ENCODE results near the gene SRMS. TPM values are rescaled to one million over a fixed set of nuclear protein-coding genes. Genes with fewer than 3 reads are reported as not detected.

The SRMS gene
- polyA plus RNA-seq, 1 donor: not detected

DNA sequence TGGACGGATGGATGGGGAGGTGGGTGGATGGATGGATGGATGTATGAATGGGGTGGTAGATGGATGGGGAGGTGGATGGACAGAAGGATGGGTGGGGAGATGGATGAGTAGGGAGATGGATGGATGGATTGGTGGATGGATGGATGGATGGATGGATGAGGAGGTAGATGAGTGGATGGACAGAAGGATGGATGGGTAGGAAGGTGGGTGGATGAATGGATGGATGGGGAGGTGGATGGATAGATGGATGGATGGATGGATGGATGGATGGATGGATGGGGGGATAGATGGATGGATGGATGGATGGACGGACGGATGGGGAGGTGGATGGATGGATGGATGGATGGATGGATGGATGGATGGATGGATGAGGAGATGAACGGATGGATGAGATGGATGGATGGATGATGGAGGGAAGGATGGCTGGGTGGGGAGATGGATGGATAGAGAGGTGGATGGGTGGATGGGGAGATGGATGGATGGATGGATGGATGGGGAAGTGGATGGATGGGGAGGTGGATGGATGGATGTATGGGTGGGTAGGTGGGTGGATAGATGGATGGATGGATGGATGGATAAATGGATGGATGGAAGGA, 55.8 kb downstream of the SRMS start:
- DNase-seq (ENCODE audit: low read depth): no peak

DNA sequence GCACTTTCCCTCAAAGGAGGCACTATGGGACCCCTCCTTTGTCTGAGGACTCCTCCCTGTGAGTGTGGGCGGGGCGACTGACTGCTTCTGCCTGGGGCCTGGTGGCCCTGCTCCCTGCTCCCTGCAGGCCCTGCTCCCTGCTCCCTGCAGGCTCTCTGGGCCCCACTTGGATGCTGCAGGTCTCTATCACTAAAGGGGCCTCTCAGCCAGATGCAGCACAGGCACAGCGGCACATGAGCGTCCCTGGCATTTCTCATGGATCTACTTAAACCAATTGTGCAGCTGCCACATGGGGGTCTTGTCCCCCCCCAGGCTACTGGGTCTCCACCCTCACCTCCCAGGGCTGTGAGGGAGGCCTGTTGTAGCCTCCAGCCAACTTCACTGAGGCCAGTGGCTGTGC, 56.5 kb downstream of the SRMS start:
- DNase-seq (ENCODE audit: low read depth): no peak

Other genes with a start within 250 kb of the SRMS start
- gene CHRNA4, start 186.4 kb downstream of the SRMS start, polyA plus RNA-seq (ENCODE audit: insufficient read length): 0.46 TPM
- gene KCNQ2, start 75.1 kb downstream of the SRMS start, polyA plus RNA-seq (ENCODE audit: insufficient read length): 3.5 TPM
- 1,049 TPM for gene EEF1A2, start 48.7 kb downstream of the SRMS start, polyA plus RNA-seq (ENCODE audit: insufficient read length)
- gene PPDPF, start 27.0 kb downstream of the SRMS start, polyA plus RNA-seq (ENCODE audit: insufficient read length): 254 TPM
- 0.34 TPM for gene PTK6, start 10.4 kb downstream of the SRMS start, polyA plus RNA-seq (ENCODE audit: insufficient read length)
- 0.13 TPM for gene FNDC11, start 6.4 kb upstream of the SRMS start, polyA plus RNA-seq (ENCODE audit: insufficient read length)
- gene HELZ2, start 26.5 kb upstream of the SRMS start, polyA plus RNA-seq (ENCODE audit: insufficient read length): 6.6 TPM
- 6.8 TPM for gene GMEB2, start 79.4 kb upstream of the SRMS start, polyA plus RNA-seq (ENCODE audit: insufficient read length)
- 11.4 TPM for gene STMN3, start 105.7 kb upstream of the SRMS start, polyA plus RNA-seq (ENCODE audit: insufficient read length)
- 11.0 TPM for gene RTEL1, start 110.6 kb upstream of the SRMS start, polyA plus RNA-seq (ENCODE audit: insufficient read length)
- gene TNFRSF6B, start 148.9 kb upstream of the SRMS start, polyA plus RNA-seq (ENCODE audit: insufficient read length): 1.6 TPM
- 25.3 TPM for gene ARFRP1, start 160.2 kb upstream of the SRMS start, polyA plus RNA-seq (ENCODE audit: insufficient read length)
- 12.6 TPM for gene ZGPAT, start 160.3 kb upstream of the SRMS start, polyA plus RNA-seq (ENCODE audit: insufficient read length)
- 4.6 TPM for gene LIME1, start 188.9 kb upstream of the SRMS start, polyA plus RNA-seq (ENCODE audit: insufficient read length)
- 148 TPM for gene SLC2A4RG, start 192.0 kb upstream of the SRMS start, polyA plus RNA-seq (ENCODE audit: insufficient read length)

All from forelimb muscle (tissue), 1 donor.